Caco-2 (cell line): ENCODE results near the gene CATSPERZ. TPM values are rescaled to one million over a fixed set of nuclear protein-coding genes. Genes with fewer than 3 reads are reported as not detected.
A peak's percentile ranks its signal among the peaks of the same experiment; 100 is the strongest.

ENCODE experiments used
- BruUV-seq: library from RNA; stranded (reverse); fragments of 400-500 nt; replicated peaks from 2 replicates; lab custom pipeline; 2021; lab: Mats Ljungman, UMichigan
- CTCF ChIA-PET: fragments of 300-600 bp; sonication (Branson Sonifier 250); formaldehyde crosslinking; loops from one replicate; lab custom pipeline; 2022; ENCODE audit warnings: antibody characterized with exemption; lab: Charles Lee
- POLR2A ChIA-PET: fragments of 300-600 bp; sonication (Branson Sonifier 250); formaldehyde crosslinking; loops from one replicate; lab custom pipeline; 2022; ENCODE audit warnings: antibody characterized with exemption; lab: Charles Lee
- DNase-seq, 2 experiments: peaks; one replicate each; pipeline versions ENCODE4 v3.0.0 to v3.0.0-alpha.2; 2020 to 2022
- H3K27me3 ChIP-seq: replicated peaks from 2 replicates; pipeline ENCODE4 v1.6.0; 2011; ENCODE audit warnings: low read length; ENCODE audit not compliant: control insufficient read depth, insufficient read depth
- H3K36me3 ChIP-seq: 2 replicates; pipeline ENCODE4 v1.5.1; 2011; ENCODE audit warnings: low read length; ENCODE audit not compliant: control insufficient read depth, insufficient read depth
- H3K4me1 ChIP-seq: fragments of 250-450 bp; sonication (Bioruptor Pico); 2 replicates; pipeline ENCODE4 v1.5.1; 2020; ENCODE audit warnings: mild to moderate bottlenecking
- H3K4me3 ChIP-seq: 2 replicates; pipeline ENCODE4 v1.5.1; 2011; ENCODE audit warnings: low read depth, mild to moderate bottlenecking, control low read depth, low read length
- H3K9me3 ChIP-seq: fragments of 250-450 bp; sonication (Bioruptor Pico); 2 replicates; pipeline ENCODE4 v1.5.1; 2020; ENCODE audit warnings: mild to moderate bottlenecking, moderate library complexity
- H3K27ac Mint-ChIP-seq: one replicate; pipeline ENCODE4 v1.8.0; 2022; ENCODE audit warnings: mixed read lengths; ENCODE audit not compliant: unreplicated experiment
- H3K27me3 Mint-ChIP-seq: one replicate; pipeline ENCODE4 v1.8.0; 2022; ENCODE audit warnings: mixed read lengths; ENCODE audit not compliant: insufficient read depth, unreplicated experiment
- H3K36me3 Mint-ChIP-seq: one replicate; pipeline ENCODE4 v1.8.0; 2022; ENCODE audit warnings: mild to moderate bottlenecking, mixed read lengths; ENCODE audit not compliant: insufficient read depth, unreplicated experiment
- H3K4me1 Mint-ChIP-seq: one replicate; pipeline ENCODE4 v1.8.0; 2022; ENCODE audit warnings: low read depth, mixed read lengths; ENCODE audit not compliant: unreplicated experiment
- H3K4me3 Mint-ChIP-seq: one replicate; pipeline ENCODE4 v1.8.0; 2022; ENCODE audit warnings: mild to moderate bottlenecking, moderate library complexity, mixed read lengths; ENCODE audit not compliant: unreplicated experiment
- H3K9me3 Mint-ChIP-seq: one replicate; pipeline ENCODE4 v1.8.0; 2022; ENCODE audit warnings: mixed read lengths; ENCODE audit not compliant: unreplicated experiment
- CTCF ChIP-seq, 2 experiments: fragments of 200-600 bp in 1 of 2; IDR thresholded peaks; 1 replicate in 1 of 2; 2 replicates in 1 of 2; pipeline versions ENCODE4 v1.5.1 to v1.8.0; 2011 to 2022; ENCODE audit warnings: antibody characterized with exemption in 1 of 2, control low read depth in 1 of 2, inconsistent platforms in 1 of 2, low read depth in 1 of 2, low read length in 1 of 2, mild to moderate bottlenecking in 1 of 2, moderate library complexity in 1 of 2; ENCODE audit not compliant: insufficient read depth in 1 of 2, severe bottlenecking in 1 of 2, unreplicated experiment in 1 of 2
- intact Hi-C: fragments of 100-400 bp; cut with micrococcal nuclease; formaldehyde crosslinking; loops from one replicate; pipeline ENCODE4 v1.10.0; 2022; ENCODE audit not compliant: unreplicated experiment
- total RNA-seq: library from RNA; stranded (reverse); gene quantifications from 2 replicates; pipeline ENCODE4 v1.2.3, GENCODE V29; 2022

The CATSPERZ gene
- total RNA-seq, 1 experiment from 2014 or later, result 12.8 TPM

- peak overlapping the region; percentile 85 for H3K4me3 ChIP-seq
- peak overlapping the region; percentile 95 for H3K27ac Mint-ChIP-seq
- peak; percentile 73 to 85 for DNase-seq
- H3K27me3 Mint-ChIP-seq, result no peaks in the 10 kb centered on the region
- POLR2A ChIA-PET, result interaction anchor here (0.5 to 3.5 kb wide), 4 partner anchors 22 to 49 kb away, joined by 3 to 22 read pairs (median 9); partner anchors contain the start of genes FKBP2, PPP1R14B, PRDX5 and TRMT112
- intact Hi-C loops, result no loop called here
- peaks cover 21% of the 10 kb centered on the region for H3K4me1 ChIP-seq
- CTCF ChIA-PET, result interaction anchor here (0.7 to 2.7 kb wide), 5 partner anchors 16 to 78 kb away, joined by 4 to 17 read pairs (median 12); partner anchors contain the start of genes CATSPERZ and PLCB3
- no peaks in the 10 kb centered on the region for H3K9me3 ChIP-seq
- peaks cover 80% of the 10 kb centered on the region for H3K36me3 Mint-ChIP-seq
- H3K36me3 ChIP-seq, result peaks cover 4% of the 10 kb centered on the region
- H3K27me3 ChIP-seq, result no peaks in the 10 kb centered on the region
- no peaks in the 10 kb centered on the region for H3K9me3 Mint-ChIP-seq
- peaks cover 17% of the 10 kb centered on the region for H3K4me1 Mint-ChIP-seq
- no TSS peak for BruUV-seq
- H3K4me3 Mint-ChIP-seq, result peak overlapping the region; percentile 89
- peak in 1 of 2 experiments; percentile 2 for TF ChIP-seq CTCF (IDR thresholded peaks at IDR 0.05; ENCODE audit: insufficient read depth in 1 of 2, low read depth in 1 of 2, low read length in 1 of 2, severe bottlenecking in 1 of 2, unreplicated experiment in 1 of 2)
These were observed 31.9 kb upstream of the CATSPERZ start for GRCh38 chr11:64268025-64268892.

- ChIA-PET CTCF (interaction anchor here (2.0 to 3.8 kb wide), 5 partner anchors 15 to 86 kb away, joined by 12 to 29 read pairs (median 15); partner anchors contain the start of genes BAD, CATSPERZ, GPR137 and PLCB3), POLR2A (interaction anchor here (1.3 to 3.5 kb wide), 6 partner anchors 16 to 84 kb away, joined by 4 to 22 read pairs (median 9); partner anchors contain the start of genes BAD, ESRRA, FKBP2 and PPP1R14B)
- peaks cover 17% of the 10 kb centered on the region for H3K4me1 Mint-ChIP-seq
- no peaks in the 10 kb centered on the region for H3K9me3 ChIP-seq
- TF ChIP-seq CTCF (IDR thresholded peaks at IDR 0.05; ENCODE audit: insufficient read depth in 1 of 2, low read depth in 1 of 2, low read length in 1 of 2, severe bottlenecking in 1 of 2, unreplicated experiment in 1 of 2), result no peak
- no peaks in the 10 kb centered on the region for H3K27me3 ChIP-seq
- H3K4me3 ChIP-seq, result peak overlapping the region; percentile 85
- H3K27ac Mint-ChIP-seq, result peak overlapping the region; percentile 95
- peak overlapping the region; percentile 89 for H3K4me3 Mint-ChIP-seq
- BruUV-seq, result TSS peak; percentile 55
- no peaks in the 10 kb centered on the region for H3K27me3 Mint-ChIP-seq
- no peaks in the 10 kb centered on the region for H3K9me3 Mint-ChIP-seq
- intact Hi-C loops, result no loop called here
- DNase-seq, result peak; percentile 62 to 67
- H3K36me3 Mint-ChIP-seq, result peaks cover 75% of the 10 kb centered on the region
- peaks cover 21% of the 10 kb centered on the region for H3K4me1 ChIP-seq
- peaks cover 4% of the 10 kb centered on the region for H3K36me3 ChIP-seq
These were observed 31.1 kb upstream of the CATSPERZ start for GRCh38 chr11:64268893-64269539.
